Embryonic facial prominence (tissue), 1 donor: ENCODE results near the gene MRPL39.

ENCODE experiments used
- DNase-seq: peaks from one replicate; pipeline ENCODE4 v3.0.0-alpha.2; 2016; ENCODE audit errors: extremely low spot score

The MRPL39 gene

DNA sequence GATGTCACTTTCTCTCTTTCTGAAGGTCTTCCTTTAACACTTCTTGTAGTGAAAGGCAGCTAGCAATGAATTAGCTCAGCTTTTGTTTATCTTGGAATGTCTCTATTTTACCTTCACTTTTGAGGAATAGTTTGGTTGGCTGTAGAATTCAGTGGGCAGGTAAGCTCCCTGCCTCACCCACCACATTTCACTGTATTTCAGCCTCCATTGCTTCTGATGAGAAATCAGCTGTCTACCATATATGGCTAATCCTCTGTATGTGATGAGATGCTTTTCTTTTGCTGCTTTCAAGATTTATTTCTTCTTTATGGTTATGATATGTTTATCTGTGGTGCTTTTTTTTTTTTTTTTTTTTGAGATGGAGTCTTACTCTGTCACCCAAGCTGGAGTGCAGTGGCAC lies 70.1 kb downstream of the MRPL39 start:
- DNase-seq: no peak

DNA sequence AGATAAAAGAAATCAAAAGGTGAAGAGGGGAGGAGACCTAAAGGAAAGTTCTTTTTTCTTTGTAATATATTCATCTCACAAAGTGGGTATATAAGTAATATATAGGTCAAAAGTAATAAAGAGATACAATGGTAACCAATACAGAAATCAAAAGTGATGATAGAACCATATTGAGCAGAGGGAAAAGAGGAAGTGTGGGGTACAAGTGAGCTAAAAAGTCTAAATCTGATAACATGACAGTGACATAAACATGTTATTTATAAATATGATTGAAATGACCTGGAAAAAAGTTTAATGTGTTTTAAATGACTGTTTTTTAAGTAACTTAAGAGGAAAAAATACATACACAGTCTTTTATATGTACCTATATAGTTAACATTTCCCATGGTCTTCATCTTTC lies 70.5 kb downstream of the MRPL39 start:
- no peak for DNase-seq

DNA sequence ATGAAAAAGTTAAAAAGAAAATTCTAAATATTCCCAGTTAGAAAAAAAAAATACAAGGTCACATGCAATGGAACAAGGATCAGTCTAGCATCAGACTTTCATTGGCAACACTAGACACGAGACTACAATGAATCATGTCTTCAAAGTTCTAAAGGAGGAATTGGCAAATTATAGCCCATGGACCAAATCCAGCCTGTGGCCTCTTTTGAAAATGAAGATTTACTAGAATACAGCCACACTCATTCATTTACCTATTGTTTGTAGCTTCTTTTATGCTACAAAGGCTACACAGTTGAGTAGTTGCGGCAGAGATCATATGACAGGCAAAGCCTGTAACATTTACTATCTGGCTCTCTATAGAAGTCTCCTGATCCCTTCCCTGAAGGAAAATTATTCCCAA lies 71.4 kb downstream of the MRPL39 start:
- no peak for DNase-seq
